ENCODE measurements around the gene MYLK3. TPM values are rescaled to one million over a fixed set of nuclear protein-coding genes. Genes with fewer than 3 reads are reported as not detected.

The MYLK3 gene
- total RNA-seq, 1 donor from 2014 or later, result not detected

GRCh38 chr16:46759309-46759708 lies 11.2 kb upstream of the MYLK3 start:
- TF ChIP-seq CTCF (conservative IDR thresholded peaks at IDR 0.05; ENCODE audit: low read depth, low read length), result no peak
- H3K4me3 ChIP-seq (ENCODE audit: low read depth, low read length), result no peak overlapping the region
- no peak for DNase-seq (ENCODE audit: low read depth)

DNA sequence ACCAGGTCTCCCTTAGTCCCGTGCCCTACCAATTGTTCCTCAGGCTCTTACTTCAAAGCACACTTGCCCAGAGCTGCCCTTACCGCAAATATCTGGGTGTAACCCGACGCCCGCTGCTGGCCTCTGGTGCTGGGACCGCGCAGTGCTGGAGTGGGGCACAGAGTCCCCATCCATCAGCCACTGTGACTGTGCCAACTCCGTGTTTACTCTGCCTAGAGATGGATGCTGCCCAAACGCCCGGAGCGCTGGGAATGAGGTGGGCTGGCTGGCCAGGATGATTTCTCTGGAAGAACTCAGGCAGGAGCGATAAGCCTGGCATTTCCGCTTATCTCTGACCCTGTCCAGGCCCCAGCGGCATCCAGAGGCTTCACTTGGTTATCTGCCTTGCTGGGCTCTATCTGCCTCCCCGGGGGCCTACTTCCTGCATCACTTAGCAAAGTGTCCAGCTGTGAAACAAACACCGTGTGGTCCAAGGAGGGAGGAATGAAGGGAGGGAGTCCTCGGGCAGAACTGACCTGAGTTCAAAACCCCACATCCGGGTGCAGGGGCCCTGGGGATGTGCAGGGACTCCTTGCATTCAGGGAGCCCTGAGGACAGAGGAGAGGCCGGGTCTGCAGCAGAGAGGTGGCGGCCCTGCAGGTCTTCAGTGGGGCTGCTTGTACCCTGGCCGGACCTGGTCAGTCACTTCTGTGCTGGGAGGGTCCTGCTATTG lies 9.4 kb upstream of the MYLK3 start:
- TF ChIP-seq CTCF (conservative IDR thresholded peaks at IDR 0.05; ENCODE audit: low read depth, low read length), result no peak
- no peak for DNase-seq (ENCODE audit: low read depth)
- H3K4me3 ChIP-seq (ENCODE audit: low read depth, low read length), result no peak overlapping the region

GRCh38 chr16:46756772-46757171 lies 8.6 kb upstream of the MYLK3 start:
- DNase-seq (ENCODE audit: low read depth), result no peak
- no peak overlapping the region for H3K4me3 ChIP-seq (ENCODE audit: low read depth, low read length)
- no peak for TF ChIP-seq CTCF (conservative IDR thresholded peaks at IDR 0.05; ENCODE audit: low read depth, low read length)

- no peak for TF ChIP-seq CTCF (conservative IDR thresholded peaks at IDR 0.05; ENCODE audit: low read depth, low read length)
- DNase-seq (ENCODE audit: low read depth), result no peak
- no peak overlapping the region for H3K4me3 ChIP-seq (ENCODE audit: low read depth, low read length)
These were observed 4.9 kb upstream of the MYLK3 start for GRCh38 chr16:46753015-46753414.

DNA sequence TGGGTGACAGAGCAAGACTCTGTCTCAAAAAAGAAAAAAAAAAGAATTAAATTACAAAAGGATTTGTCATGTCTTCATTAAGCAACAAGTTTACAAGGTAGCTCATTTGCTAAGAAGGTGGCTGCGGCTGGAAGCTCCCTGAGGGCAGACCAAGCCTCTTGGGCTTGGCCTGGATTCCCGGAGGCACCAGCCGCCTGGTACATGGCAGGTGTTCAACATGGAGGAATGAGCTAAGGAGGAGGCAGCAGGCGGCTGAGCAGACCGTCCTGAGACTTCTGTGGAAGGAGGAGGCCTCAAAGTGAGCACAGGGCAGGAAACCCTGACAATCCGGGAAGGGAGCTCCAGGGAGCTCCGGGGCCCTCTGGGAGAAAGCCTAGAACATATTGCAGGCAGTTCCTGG lies 3.2 kb upstream of the MYLK3 start:
- no peak for TF ChIP-seq CTCF (conservative IDR thresholded peaks at IDR 0.05; ENCODE audit: low read depth, low read length)

DNA sequence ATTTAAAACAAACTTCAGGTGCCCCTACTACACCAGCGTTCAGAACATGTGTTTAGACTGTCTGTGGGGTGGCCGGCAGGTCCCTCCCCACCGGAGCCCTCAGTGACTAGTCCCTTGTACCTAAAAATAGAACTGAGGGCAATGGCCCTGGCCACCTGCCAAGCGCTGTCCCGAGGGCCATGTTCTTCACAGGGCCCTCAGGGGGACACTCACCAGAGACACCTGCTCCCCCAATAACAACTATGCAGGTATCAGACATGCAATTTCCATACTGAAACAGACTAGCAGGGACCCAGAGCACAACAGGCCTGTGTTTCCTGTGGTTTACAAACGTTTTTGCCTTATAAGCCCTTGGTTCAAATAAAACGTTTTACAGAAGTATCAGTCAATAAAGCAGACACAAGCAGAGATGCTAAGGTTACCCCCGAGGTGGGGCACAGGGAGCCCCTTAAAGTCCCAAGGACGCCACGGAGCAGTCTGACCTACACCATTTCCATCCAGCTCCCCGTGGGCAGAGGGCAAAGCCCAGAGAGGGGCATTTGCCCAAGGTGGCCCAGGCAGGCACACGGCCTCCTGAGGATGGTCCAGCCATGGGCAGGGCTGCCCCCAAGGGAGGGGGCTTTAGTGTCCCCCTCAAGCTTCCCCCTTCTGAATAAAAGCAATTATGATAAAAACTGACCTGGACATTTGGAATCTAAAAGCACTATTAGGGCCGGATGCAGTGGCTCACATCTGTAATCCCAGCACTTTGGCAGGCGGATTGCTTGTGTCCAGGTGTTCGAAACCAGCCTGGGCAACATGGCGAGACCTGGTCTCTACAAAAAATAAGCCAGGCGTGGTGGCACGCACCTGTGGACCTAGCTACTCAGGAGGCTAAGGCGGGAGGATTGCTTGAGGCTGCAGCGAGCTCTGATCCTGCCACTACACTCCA lies 896 bp upstream of the MYLK3 start:
- no peak overlapping the region for H3K4me3 ChIP-seq (ENCODE audit: low read depth, low read length)
- no peak for TF ChIP-seq CTCF (conservative IDR thresholded peaks at IDR 0.05; ENCODE audit: low read depth, low read length)
- no peak for DNase-seq (ENCODE audit: low read depth)

More for the DNA sequence above, 3.2 kb upstream of the MYLK3 start:
- H3K4me3 ChIP-seq (ENCODE audit: low read depth, low read length), result no peak overlapping the region
- no peak for DNase-seq (ENCODE audit: low read depth)

All from epithelial cell of proximal tubule (primary cell).